H1 (cell line): ENCODE results near the gene SYNE4. TPM values are rescaled to one million over a fixed set of nuclear protein-coding genes. Genes with fewer than 3 reads are reported as not detected.

ENCODE experiments used
- BACH1 ChIP-seq: IDR thresholded peaks from 2 replicates; pipeline ENCODE4 v1.6.1; 2012; ENCODE audit warnings: low read length, improper control_type of control experiment
- CREB1 ChIP-seq: IDR thresholded peaks from 2 replicates; pipeline ENCODE4 v1.6.1; 2012; ENCODE audit warnings: inconsistent platforms
- KDM1A ChIP-seq: fragments of 200-600, 300-600 bp; sonication (generic); IDR thresholded peaks from 2 replicates; pipeline ENCODE4 v1.7.1; 2016; ENCODE audit warnings: mild to moderate bottlenecking, low read length, borderline replicate concordance
- KDM4A ChIP-seq: IDR thresholded peaks from one replicate; pipeline ENCODE4 v1.7.1; 2012; ENCODE audit warnings: low read depth, mild to moderate bottlenecking, moderate library complexity, low read length, inconsistent platforms; ENCODE audit not compliant: severe bottlenecking
- NANOG ChIP-seq: IDR thresholded peaks from 2 replicates; pipeline ENCODE4 v1.6.1; 2011; ENCODE audit warnings: low read length, low read depth, mild to moderate bottlenecking, inconsistent platforms; ENCODE audit not compliant: insufficient read depth, poor library complexity, severe bottlenecking
- RNF2 ChIP-seq: fragments of 200-900, 300-1000 bp; sonication (generic); IDR thresholded peaks from 2 replicates; pipeline ENCODE4 v1.7.1; 2016; ENCODE audit warnings: borderline replicate concordance, low read depth, mild to moderate bottlenecking, antibody characterized with exemption, low read length; ENCODE audit not compliant: poor library complexity, severe bottlenecking; ENCODE audit errors: missing control alignments
- ZNF274 ChIP-seq: IDR thresholded peaks from 2 replicates; pipeline ENCODE4 v1.7.0; 2012; ENCODE audit warnings: low read length, borderline replicate concordance; ENCODE audit errors: extremely low read depth
- polyA plus RNA-seq, 7 experiments: library from polyadenylated mRNA; depleted of rRNA in 3 of 7; stranded (reverse) in 5 of 7; unstranded in 2 of 7; fragments of >200 nt in 5 of 7; fragments of 200-250 nt in 2 of 7; gene quantifications; 1 replicate in 5 of 7; 2 replicates in 1 of 7; 4 replicates in 1 of 7; pipeline versions ENCODE4 v1.2.1 to v1.2.3, GENCODE V29; 2011 to 2013; ENCODE audit warnings: missing spikeins in 2 of 7, mixed read lengths in 2 of 7
- total RNA-seq: library from RNA; stranded (reverse); fragmentation: NEBNext Ultra II Directional; extraction: Animal tissue kit (Norgen Biotek cat#: 25700); gene quantifications from 2 replicates; pipeline ENCODE4 v1.2.1, GENCODE V29; 2021

SYNE4 gene
- total and polyA plus RNA-seq, 2 of the 8 experiments (the other 6 are each of a cell fraction or from before 2014, with no cell fraction given) = 20.8 to 22.6 TPM

DNA sequence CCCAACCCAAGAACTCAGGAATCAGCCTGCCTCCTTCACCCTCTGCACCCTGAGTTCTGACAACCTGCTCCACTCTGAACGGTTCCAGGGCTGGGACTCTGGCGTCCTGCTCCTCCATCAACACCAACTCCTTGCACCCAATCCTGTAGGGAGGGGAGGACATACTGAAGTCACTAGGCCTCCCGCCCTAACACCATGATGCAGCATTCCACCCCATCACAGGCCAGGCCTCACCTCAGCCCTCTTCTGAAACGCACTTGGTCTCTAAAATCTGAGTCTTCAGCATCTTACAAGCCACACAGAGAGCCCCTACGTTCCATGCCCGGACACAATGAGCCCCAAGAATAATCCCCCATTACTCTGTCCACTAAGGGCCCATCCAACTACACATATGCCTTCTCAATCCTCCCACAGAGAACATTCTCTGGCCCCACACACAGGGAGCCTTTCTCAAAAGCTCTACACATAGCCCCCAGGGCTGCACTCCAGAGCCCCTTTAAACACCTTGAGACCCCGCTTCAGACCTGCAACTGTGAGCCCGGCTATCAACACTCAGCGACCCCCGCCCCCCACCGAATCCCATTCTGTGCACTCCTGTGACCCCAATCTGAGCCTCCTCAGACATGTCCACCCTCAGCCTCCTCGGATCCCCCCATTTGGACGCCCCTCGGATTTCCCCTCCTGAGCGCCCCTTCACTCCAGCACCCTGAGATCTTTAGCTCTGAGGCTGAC, 4.8 kb upstream of the SYNE4 start (continued):
- TF ChIP-seq NANOG = no peak
- no peak for TF ChIP-seq BACH1
- no peak for TF ChIP-seq KDM1A
- no peak for TF ChIP-seq RNF2
- TF ChIP-seq CREB1 = no peak
- no peak for TF ChIP-seq KDM4A
- TF ChIP-seq ZNF274 = no peak
